Right ventricle myocardium inferior (tissue), 1 donor: ENCODE data around the gene RAB27B. TPM values are rescaled to one million over a fixed set of nuclear protein-coding genes. Genes with fewer than 3 reads are reported as not detected.

Experiments used
- ATAC-seq: fragments of 200-7000 bp; cut with Tn5 transposase; one replicate; pipeline ENCODE4 v1.9.1; 2020; ENCODE audit warnings: mild to moderate bottlenecking, moderate library complexity
- DNase-seq: peaks from one replicate; pipeline ENCODE4 v3.0.0; 2021; ENCODE audit errors: missing footprints
- intact Hi-C: fragments of 100-400 bp; cut with DNase I; formaldehyde crosslinking; loops from one replicate; pipeline ENCODE4 v1.11.0; 2022
- total RNA-seq: library from RNA; stranded (reverse); fragmentation: NEBNext Ultra II Directional; extraction: Animal tissue kit (Norgen Biotek cat#: 25700); gene quantifications from one replicate; pipeline ENCODE4 v1.2.1, GENCODE V29; 2021
- donor health status: DM: no; HTN: yes; CAD: no; lungs with severe emphysema.

The RAB27B gene
- total RNA-seq, 1 donor from 2014 or later = 0.08 TPM

- ATAC-seq = no peak
- intact Hi-C loops = no loop called here
- DNase-seq = no peak
Measured at GRCh38 chr18:54931152-54931551, 102.9 kb downstream of the RAB27B start.

GRCh38 chr18:54932472-54932871 is 104.2 kb downstream of the RAB27B start:
- DNase-seq = no peak
- intact Hi-C loops = no loop called here
- ATAC-seq = no peak

- intact Hi-C loops = no loop called here
- DNase-seq (no peak), ATAC-seq (no peak)
Measured at GRCh38 chr18:54938506-54938905, 110.2 kb downstream of the RAB27B start.

GRCh38 chr18:54939361-54939917 is 111.2 kb downstream of the RAB27B start:
- ATAC-seq (no peak), DNase-seq (no peak)
- intact Hi-C loops = no loop called here

GRCh38 chr18:54942144-54942543 is 113.9 kb downstream of the RAB27B start:
- DNase-seq = no peak
- no peak for ATAC-seq
- intact Hi-C loops = no loop called here

GRCh38 chr18:54942569-54942968 is 114.3 kb downstream of the RAB27B start:
- intact Hi-C loops = no loop called here
- DNase-seq = no peak
- no peak for ATAC-seq

Other genes with a start within 250 kb of the RAB27B start
- gene DYNAP, start 237.2 kb upstream of the RAB27B start, total RNA-seq = not detected
- 3.9 TPM for gene CCDC68, start 131.0 kb downstream of the RAB27B start, total RNA-seq